CD4-positive, alpha-beta T cell (primary cell): ENCODE results near the gene ZNF831. TPM values are rescaled to one million over a fixed set of nuclear protein-coding genes. Genes with fewer than 3 reads are reported as not detected.

Source experiments
- ATAC-seq: fragments of 200-7000 bp; cut with Tn5 transposase; one replicate; pipeline ENCODE4 v1.10.0; 2022; ENCODE audit warnings: mild to moderate bottlenecking; ENCODE audit not compliant: poor library complexity
- CTCF ChIA-PET: fragments of 350-600 bp; sonication (Branson Sonifier 250); formaldehyde crosslinking; loops from one replicate; lab custom pipeline; 2021; ENCODE audit warnings: antibody characterized with exemption, inconsistent platforms; lab: Charles Lee
- POLR2A ChIA-PET: fragments of 350-600 bp; sonication (Branson Sonifier 250); formaldehyde crosslinking; loops from one replicate; lab custom pipeline; 2021; ENCODE audit warnings: antibody characterized with exemption, inconsistent platforms; lab: Charles Lee
- DNase-seq, 14 experiments: peaks; one replicate each; pipeline ENCODE4 v3.0.0-alpha.2; 2013 to 2020; ENCODE audit warnings: mixed read lengths in 2 of 14
- H3K27ac ChIP-seq, 2 donors: one replicate each; pipeline versions ENCODE4 v1.5.1 to v1.7.0; 2013; ENCODE audit warnings: low read length in 2 of 2, low read depth in 1 of 2, mild to moderate bottlenecking in 1 of 2
- H3K27me3 ChIP-seq, 2 experiments: 1 replicate in 1 of 2; 2 replicates in 1 of 2; pipeline versions ENCODE4 v1.6.1 to v1.7.0; 2013; ENCODE audit warnings: low read length in 2 of 2, control low read depth in 1 of 2, mild to moderate bottlenecking in 1 of 2, moderate library complexity in 1 of 2; ENCODE audit not compliant: insufficient read depth in 2 of 2, control insufficient read depth in 1 of 2
- H3K36me3 ChIP-seq: one replicate; pipeline ENCODE4 v1.6.1; 2013; ENCODE audit warnings: low read length, control low read depth; ENCODE audit not compliant: insufficient read depth
- H3K4me1 ChIP-seq: one replicate; pipeline ENCODE4 v1.6.1; 2013; ENCODE audit warnings: low read length, control low read depth; ENCODE audit not compliant: insufficient read depth
- H3K4me3 ChIP-seq: one replicate; pipeline ENCODE4 v1.5.1; 2013; ENCODE audit warnings: mild to moderate bottlenecking, low read length, moderate library complexity
- H3K9me3 ChIP-seq, 2 experiments: 1 replicate in 1 of 2; 2 replicates in 1 of 2; pipeline versions ENCODE4 v1.6.1 to v1.7.0; 2013; ENCODE audit warnings: low read length in 2 of 2, mild to moderate bottlenecking in 2 of 2, control low read depth in 1 of 2, moderate library complexity in 1 of 2; ENCODE audit not compliant: control insufficient read depth in 1 of 2, insufficient read depth in 1 of 2
- H3K27ac Mint-ChIP-seq: one replicate; pipeline ENCODE4 v1.8.0; 2020; ENCODE audit warnings: mixed read lengths
- H3K27me3 Mint-ChIP-seq: one replicate; pipeline ENCODE4 v1.8.0; 2021; ENCODE audit warnings: mixed read lengths
- H3K36me3 Mint-ChIP-seq: one replicate; pipeline ENCODE4 v1.8.0; 2021; ENCODE audit warnings: low read depth, mixed read lengths
- H3K4me1 Mint-ChIP-seq: one replicate; pipeline ENCODE4 v1.8.0; 2021; ENCODE audit warnings: low read depth, mixed read lengths
- H3K4me3 Mint-ChIP-seq: one replicate; pipeline ENCODE4 v1.8.0; 2020; ENCODE audit warnings: mild to moderate bottlenecking, mixed read lengths
- H3K9me3 Mint-ChIP-seq: one replicate; pipeline ENCODE4 v1.8.0; 2020; ENCODE audit warnings: mixed read lengths
- intact Hi-C, 2 experiments: fragments of 100-400 bp; cut with DNase I in 1 of 2; cut with micrococcal nuclease in 1 of 2; formaldehyde crosslinking; loops; one replicate each; pipeline versions ENCODE4 v1.15.1 to v1.9.0; 2023 to 2025; cut with DNase I, micrococcal nuclease
- total RNA-seq, 174 experiments: library from RNA in 2 of 174; stranded (reverse) in 2 of 174; gene quantifications; one replicate each; pipeline ENCODE4 v1.2.3 and lab custom pipeline; 2021 to 2026
- TF ChIP-seq, protein P1 (sequence below): fragments of 200-600 bp; IDR thresholded peaks from one replicate; pipeline ENCODE4 v1.8.0; 2022; ENCODE audit warnings: antibody characterized with exemption, mild to moderate bottlenecking

The ZNF831 gene
- total RNA-seq, 2 experiments from 2014 or later = 24.9 to 25.9 TPM

DNA sequence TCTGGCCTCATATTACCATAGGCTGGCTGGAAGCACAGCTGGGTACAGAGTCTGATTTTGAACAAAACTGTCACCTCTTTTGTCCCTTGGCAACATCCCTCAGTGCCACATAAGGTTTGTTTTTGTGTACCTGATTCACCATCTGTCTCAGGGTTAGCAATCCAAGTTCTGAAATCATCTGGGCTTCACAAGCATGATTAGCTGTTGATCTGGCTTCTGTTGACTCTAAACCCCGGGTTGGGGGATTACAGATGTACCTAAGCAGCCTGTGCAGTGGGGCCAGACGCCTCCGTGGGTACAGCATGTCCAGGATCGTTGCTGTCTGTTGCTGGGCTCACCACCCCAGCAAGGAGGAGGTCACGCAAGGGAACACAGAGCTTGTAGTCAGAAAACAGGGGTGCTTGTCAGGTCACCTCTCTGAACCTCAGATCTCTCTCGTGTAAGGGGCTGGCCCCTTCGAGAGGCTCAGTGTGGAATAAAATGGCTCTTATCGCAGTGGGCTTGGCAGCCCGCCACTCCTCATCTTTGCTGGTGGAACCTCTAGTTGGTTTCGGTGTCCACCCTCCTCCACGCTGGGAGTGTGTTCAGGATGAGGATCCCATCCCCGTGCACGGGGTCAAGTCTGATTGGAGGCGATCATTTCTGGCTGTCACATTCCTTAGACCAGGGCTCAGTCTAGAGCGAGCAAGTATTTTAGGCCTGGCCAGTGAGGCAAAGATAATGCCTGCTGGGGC is 39.2 kb upstream of the ZNF831 start:
- H3K9me3 ChIP-seq = peaks cover 3 to 5% of the 10 kb centered on the region in 2 experiments
- TF ChIP-seq, protein P1, sequence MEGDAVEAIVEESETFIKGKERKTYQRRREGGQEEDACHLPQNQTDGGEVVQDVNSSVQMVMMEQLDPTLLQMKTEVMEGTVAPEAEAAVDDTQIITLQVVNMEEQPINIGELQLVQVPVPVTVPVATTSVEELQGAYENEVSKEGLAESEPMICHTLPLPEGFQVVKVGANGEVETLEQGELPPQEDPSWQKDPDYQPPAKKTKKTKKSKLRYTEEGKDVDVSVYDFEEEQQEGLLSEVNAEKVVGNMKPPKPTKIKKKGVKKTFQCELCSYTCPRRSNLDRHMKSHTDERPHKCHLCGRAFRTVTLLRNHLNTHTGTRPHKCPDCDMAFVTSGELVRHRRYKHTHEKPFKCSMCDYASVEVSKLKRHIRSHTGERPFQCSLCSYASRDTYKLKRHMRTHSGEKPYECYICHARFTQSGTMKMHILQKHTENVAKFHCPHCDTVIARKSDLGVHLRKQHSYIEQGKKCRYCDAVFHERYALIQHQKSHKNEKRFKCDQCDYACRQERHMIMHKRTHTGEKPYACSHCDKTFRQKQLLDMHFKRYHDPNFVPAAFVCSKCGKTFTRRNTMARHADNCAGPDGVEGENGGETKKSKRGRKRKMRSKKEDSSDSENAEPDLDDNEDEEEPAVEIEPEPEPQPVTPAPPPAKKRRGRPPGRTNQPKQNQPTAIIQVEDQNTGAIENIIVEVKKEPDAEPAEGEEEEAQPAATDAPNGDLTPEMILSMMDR = no peak
- Mint-ChIP-seq H3K4me3 (peak overlapping the region; percentile 87), H3K9me3 (no peaks in the 10 kb centered on the region), H3K4me1 (peaks cover 85% of the 10 kb centered on the region), H3K27me3 (no peaks in the 10 kb centered on the region), H3K36me3 (no peaks in the 10 kb centered on the region), H3K27ac (peak overlapping the region; percentile 99)
- no peaks in the 10 kb centered on the region for H3K36me3 ChIP-seq
- intact Hi-C loops = loop anchor here (5.0 kb wide), 3 partner anchors 37 to 128 kb away; no protein-coding TSS in a partner anchor
- ATAC-seq (no peak), DNase-seq (peak in 1 of 14 experiments; percentile 16)
- peak overlapping the region; percentile 77 to 85 for H3K27ac ChIP-seq
- H3K4me1 ChIP-seq = peaks cover 60% of the 10 kb centered on the region
- ChIA-PET CTCF (interaction anchor here (2.7 to 4.2 kb wide), 3 partner anchors 36 to 98 kb away, joined by 11 to 42 read pairs (median 27); no protein-coding TSS in a partner anchor), POLR2A (interaction anchor here (0.6 to 8.5 kb wide), 14 partner anchors 11 to 237 kb away, joined by 3 to 203 read pairs (median 20); partner anchors contain the start of genes ATP5F1E and ZNF831)
- H3K4me3 ChIP-seq = peak overlapping the region; percentile 44
- no peaks in the 10 kb centered on the region for H3K27me3 ChIP-seq

- no peak for DNase-seq
- H3K27me3 Mint-ChIP-seq = no peaks in the 10 kb centered on the region
- peaks cover 80% of the 10 kb centered on the region for H3K4me1 Mint-ChIP-seq
- intact Hi-C loops = loop anchor here in 1 of 2 experiments (5.0 kb wide), 1 partner anchor 62 kb away; no protein-coding TSS in a partner anchor
- H3K36me3 Mint-ChIP-seq = no peaks in the 10 kb centered on the region
- peak overlapping the region; percentile 99 for H3K27ac Mint-ChIP-seq
- TF ChIP-seq, protein P1 = no peak
- POLR2A ChIA-PET = interaction anchor here (5.7 kb wide), 1 partner anchor 40 kb away, joined by 113 read pairs; the partner anchor contains the start of gene ZNF831
- H3K27me3 ChIP-seq = no peaks in the 10 kb centered on the region
- peaks cover 52% of the 10 kb centered on the region for H3K4me1 ChIP-seq
- H3K36me3 ChIP-seq = no peaks in the 10 kb centered on the region
- H3K9me3 Mint-ChIP-seq = no peaks in the 10 kb centered on the region
- H3K9me3 ChIP-seq = peaks cover 3 to 5% of the 10 kb centered on the region in 2 experiments
- H3K4me3 Mint-ChIP-seq = no peak overlapping the region
- ATAC-seq = no peak
- CTCF ChIA-PET = no interaction called here
- H3K27ac ChIP-seq = no peak overlapping the region
- H3K4me3 ChIP-seq = no peak overlapping the region
These were observed 38.3 kb upstream of the ZNF831 start for GRCh38 chr20:59125332-59125731.

DNA sequence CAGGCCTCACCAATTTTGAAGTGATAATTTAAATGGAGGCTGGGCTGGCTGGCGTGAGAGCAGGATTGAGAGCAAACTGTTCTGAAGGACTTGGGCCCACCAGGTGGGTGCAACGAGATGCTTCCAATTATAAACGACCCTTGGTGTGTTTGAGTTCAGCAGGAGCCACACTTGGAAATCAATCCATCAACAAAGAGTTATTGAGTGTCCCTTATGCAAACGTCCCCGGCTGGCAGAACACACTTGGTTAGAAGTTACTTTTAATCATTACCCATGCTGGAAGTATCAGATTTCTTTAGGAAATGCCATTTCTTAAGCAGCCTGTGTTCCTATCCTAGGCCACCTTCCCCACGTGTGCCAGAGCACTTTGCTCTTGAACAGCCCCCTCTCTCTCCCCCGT is 37.8 kb upstream of the ZNF831 start:
- ATAC-seq (no peak), DNase-seq (no peak)
- H3K27me3 Mint-ChIP-seq = no peaks in the 10 kb centered on the region
- H3K4me1 Mint-ChIP-seq = peaks cover 77% of the 10 kb centered on the region
- peaks cover 47% of the 10 kb centered on the region for H3K4me1 ChIP-seq
- TF ChIP-seq, protein P1 = no peak
- CTCF ChIA-PET = interaction anchor here (1.4 kb wide), 1 partner anchor 38 kb away, joined by 6 read pairs; no protein-coding TSS in a partner anchor
- H3K9me3 Mint-ChIP-seq = no peaks in the 10 kb centered on the region
- no peak overlapping the region for H3K27ac ChIP-seq
- no peaks in the 10 kb centered on the region for H3K36me3 Mint-ChIP-seq
- H3K36me3 ChIP-seq = no peaks in the 10 kb centered on the region
- no peaks in the 10 kb centered on the region for H3K27me3 ChIP-seq
- POLR2A ChIA-PET = interaction anchor here (5.7 kb wide), 1 partner anchor 40 kb away, joined by 113 read pairs; the partner anchor contains the start of gene ZNF831
- no peak overlapping the region for H3K4me3 ChIP-seq
- no peak overlapping the region for H3K4me3 Mint-ChIP-seq
- H3K27ac Mint-ChIP-seq = peak overlapping the region; percentile 99
- intact Hi-C loops = loop anchor here in 1 of 2 experiments (1.0 to 5.0 kb wide), 2 partner anchors 18 to 61 kb away; no protein-coding TSS in a partner anchor
- H3K9me3 ChIP-seq = peaks cover 3 to 5% of the 10 kb centered on the region in 2 experiments
